ENCODE data around the gene SUPT16H.
"Not testable (repeated sequence)": the region's sequence is repeated elsewhere in the genome, so short reads cannot be mapped to it uniquely, and the experiment has no call there.

Gene SUPT16H

GRCh38 chr14:21356511-21356910 lies 27.3 kb downstream of the SUPT16H start:
- DNase-seq, result no peak

- DNase-seq, result no peak
Observed at GRCh38 chr14:21352587-21352986, 31.2 kb downstream of the SUPT16H start.

- no peak for DNase-seq
Observed at GRCh38 chr14:21350539-21350938, 33.3 kb downstream of the SUPT16H start.

- DNase-seq, result no peak
Observed at GRCh38 chr14:21347201-21347600, 36.6 kb downstream of the SUPT16H start.

GRCh38 chr14:21346532-21347135 lies 37.2 kb downstream of the SUPT16H start:
- DNase-seq, result no peak

GRCh38 chr14:21343035-21343794 lies 40.6 kb downstream of the SUPT16H start:
- no peak for DNase-seq

GRCh38 chr14:21334202-21334906 lies 49.5 kb downstream of the SUPT16H start:
- no peak for DNase-seq

- no peak for DNase-seq
Observed at GRCh38 chr14:21332950-21333349, 50.9 kb downstream of the SUPT16H start.

GRCh38 chr14:21326972-21327371 lies 56.8 kb downstream of the SUPT16H start:
- no peak for DNase-seq

- DNase-seq, result no peak
Observed at GRCh38 chr14:21322716-21323115, 61.1 kb downstream of the SUPT16H start.

GRCh38 chr14:21320913-21321312 lies 62.9 kb downstream of the SUPT16H start:
- no peak for DNase-seq

- DNase-seq, result no peak
Observed at GRCh38 chr14:21317398-21317797, 66.4 kb downstream of the SUPT16H start.

- DNase-seq, result no peak
Observed at GRCh38 chr14:21313512-21313911, 70.3 kb downstream of the SUPT16H start.

- no peak for DNase-seq
Observed at GRCh38 chr14:21311614-21312013, 72.2 kb downstream of the SUPT16H start.

- no peak for DNase-seq
Observed at GRCh38 chr14:21309956-21310355, 73.9 kb downstream of the SUPT16H start.

GRCh38 chr14:21309238-21309636 lies 74.6 kb downstream of the SUPT16H start:
- no peak for DNase-seq

GRCh38 chr14:21308479-21309237 lies 75.2 kb downstream of the SUPT16H start:
- DNase-seq, result peak; percentile 90

GRCh38 chr14:21308132-21308478 lies 75.7 kb downstream of the SUPT16H start:
- no peak for DNase-seq

GRCh38 chr14:21307637-21308036 lies 76.2 kb downstream of the SUPT16H start:
- DNase-seq, result no peak

- not testable (repeated sequence) for DNase-seq
Observed at GRCh38 chr14:21302836-21303140, 81.0 kb downstream of the SUPT16H start.

- no peak for DNase-seq
Observed at GRCh38 chr14:21302013-21302835, 81.6 kb downstream of the SUPT16H start.

Measured in NCI-H2107 (cell line).